CD4-positive, alpha-beta T cell treated with Interleukin-6 for 4 hours (primary cell): ENCODE data around the gene CYBA.
"Not testable (repeated sequence)": the region's sequence is repeated elsewhere in the genome, so short reads cannot be mapped to it uniquely, and the experiment has no call there.

Experiments
- DNase-seq: peaks from one replicate; pipeline ENCODE4 v3.0.0-alpha.2; 2020; ENCODE audit warnings: mixed read lengths

The CYBA gene

DNA sequence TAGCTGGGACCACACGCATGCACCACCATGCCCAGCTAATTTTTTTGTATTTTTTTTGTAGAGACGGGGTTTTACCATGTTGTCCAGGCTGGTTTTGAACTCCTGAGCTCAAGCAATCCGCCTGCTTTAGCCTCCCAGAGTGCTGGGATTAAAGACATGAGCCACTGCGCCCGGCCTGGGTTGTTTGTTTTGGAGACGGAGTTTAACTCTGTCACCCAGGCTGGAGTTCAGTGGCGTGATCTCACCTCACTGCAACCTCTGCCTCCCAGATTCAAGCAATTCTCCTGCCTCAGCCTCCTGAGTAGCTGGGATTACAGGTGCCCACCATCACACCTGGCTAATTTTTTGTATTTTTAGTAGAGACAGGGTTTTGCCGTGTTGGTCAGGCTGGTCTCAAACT is 41.4 kb downstream of the CYBA start:
- DNase-seq, result not testable (repeated sequence)

GRCh38 chr16:88608076-88608475 is 42.8 kb downstream of the CYBA start:
- DNase-seq, result no peak

- no peak for DNase-seq
Measured at GRCh38 chr16:88606148-88606757, 44.6 kb downstream of the CYBA start.

DNA sequence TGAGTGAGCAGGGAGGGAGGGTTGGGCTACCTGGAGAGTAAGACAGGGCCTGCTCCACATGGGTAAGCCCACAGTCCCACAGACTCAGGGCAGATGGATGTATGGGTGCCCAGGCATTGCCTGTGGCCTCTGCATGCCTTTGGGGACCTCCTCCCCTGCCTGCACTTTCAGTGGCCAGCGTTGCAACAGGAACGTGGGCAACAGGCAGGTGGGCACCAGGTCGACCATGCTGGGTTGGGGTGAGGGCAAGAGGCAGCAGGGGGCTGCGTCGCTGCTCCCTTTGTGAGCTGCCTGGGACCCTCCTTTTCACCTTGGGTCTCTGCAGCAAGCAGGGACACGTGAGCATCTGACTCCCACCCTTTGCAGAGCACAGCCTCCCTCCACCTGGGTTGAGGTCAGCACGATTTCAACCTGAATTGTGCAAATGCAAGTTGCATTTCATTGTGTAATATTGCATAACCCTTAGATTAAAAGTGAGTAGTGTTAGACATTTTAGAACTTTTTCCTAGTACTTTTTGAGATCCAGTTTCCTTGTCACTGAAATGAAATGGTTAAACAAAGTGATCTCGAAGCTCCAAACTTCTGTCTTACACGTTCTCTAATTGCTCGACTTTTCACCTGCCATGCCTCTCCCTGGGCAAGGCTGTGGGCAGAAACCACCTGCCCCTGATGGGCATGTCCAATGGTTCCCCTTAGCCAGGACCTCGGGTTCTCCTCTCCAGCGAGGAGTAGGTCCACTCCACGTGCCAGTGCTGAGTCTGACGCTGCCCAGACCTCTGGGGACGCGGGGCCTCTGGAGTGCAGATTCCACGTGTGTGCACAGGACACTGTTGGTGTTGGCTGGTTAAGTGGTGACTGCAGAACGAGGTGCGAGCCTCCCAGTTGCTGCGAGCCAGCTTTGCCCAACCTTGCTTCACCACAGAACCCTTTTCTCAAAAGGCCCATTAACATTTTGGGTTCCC is 45.4 kb downstream of the CYBA start:
- no peak for DNase-seq

DNA sequence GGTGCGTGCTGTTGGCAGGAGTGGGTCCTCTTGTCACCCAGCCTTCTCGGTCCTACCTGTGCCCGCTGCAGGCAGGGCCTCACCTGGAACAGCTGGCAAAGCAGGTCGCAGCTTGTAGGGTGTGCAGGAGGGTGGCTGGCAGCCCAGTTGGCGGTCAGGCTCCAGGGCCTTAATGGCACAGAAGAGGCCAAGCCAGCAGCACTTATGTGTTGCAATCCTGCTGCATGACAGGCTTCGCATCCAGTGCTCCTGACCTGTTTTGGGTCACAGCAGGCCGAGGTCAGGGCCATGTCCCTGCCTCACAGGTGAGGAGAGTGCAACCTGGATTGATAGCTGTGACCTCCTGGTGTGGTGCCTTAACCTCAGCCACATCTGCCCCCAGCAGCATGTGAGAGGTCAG is 48.8 kb downstream of the CYBA start:
- no peak for DNase-seq

DNA sequence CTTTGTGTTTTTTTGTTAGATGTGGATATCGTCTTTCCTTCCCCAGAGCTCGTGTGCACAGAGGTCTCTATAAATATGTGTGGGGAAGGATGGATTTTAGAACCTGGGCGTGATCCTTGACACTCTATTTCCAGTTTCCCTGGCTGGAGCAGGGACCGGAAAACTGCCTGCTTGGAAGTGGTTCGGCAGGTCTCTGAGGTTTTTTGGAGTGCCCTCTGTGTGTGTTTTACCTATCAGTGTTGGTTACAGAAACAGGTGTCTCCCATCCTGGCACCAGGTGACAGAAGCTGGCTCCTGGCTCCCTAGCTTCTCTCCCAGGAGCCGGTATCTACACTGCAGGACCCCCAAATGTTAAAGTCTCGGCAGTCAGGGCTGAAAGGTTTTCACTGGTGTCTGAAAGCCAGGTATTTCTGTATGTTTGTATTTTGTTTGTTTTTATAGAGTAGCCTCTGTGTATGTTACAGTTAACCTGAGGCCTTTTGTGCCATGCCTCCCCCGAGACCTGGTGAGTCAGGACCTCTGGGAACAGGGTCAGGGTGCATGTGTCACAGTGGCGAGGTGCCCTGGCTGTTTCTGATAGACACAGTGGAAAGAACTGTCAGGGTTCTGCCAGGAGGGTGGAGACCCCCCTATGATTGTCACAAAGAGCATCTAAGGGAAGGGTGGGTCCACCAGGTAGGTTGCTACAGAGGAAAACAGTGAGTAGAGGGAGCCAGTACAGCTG is 49.4 kb downstream of the CYBA start:
- no peak for DNase-seq

DNA sequence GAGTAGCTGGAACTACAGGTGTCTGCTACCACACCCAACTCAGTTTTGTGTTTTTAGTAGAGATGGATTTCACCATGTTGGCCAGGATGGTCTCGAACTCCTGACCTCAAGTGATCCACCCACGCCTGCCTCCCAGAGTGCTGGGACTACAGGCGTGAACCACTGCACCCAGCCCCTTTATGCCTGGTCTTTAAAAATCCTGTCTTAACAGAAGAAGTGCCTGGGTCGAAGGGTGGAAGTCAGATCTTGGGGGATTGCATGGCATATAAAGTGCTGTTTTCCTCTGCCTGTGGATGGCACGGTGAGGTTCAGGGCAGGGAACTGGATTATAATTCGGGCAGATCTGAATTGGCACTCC is 50.3 kb downstream of the CYBA start:
- DNase-seq, result no peak

- no peak for DNase-seq
Measured at GRCh38 chr16:88599825-88600538, 50.9 kb downstream of the CYBA start.

- DNase-seq, result no peak
Measured at GRCh38 chr16:88599092-88599733, 51.6 kb downstream of the CYBA start.

DNA sequence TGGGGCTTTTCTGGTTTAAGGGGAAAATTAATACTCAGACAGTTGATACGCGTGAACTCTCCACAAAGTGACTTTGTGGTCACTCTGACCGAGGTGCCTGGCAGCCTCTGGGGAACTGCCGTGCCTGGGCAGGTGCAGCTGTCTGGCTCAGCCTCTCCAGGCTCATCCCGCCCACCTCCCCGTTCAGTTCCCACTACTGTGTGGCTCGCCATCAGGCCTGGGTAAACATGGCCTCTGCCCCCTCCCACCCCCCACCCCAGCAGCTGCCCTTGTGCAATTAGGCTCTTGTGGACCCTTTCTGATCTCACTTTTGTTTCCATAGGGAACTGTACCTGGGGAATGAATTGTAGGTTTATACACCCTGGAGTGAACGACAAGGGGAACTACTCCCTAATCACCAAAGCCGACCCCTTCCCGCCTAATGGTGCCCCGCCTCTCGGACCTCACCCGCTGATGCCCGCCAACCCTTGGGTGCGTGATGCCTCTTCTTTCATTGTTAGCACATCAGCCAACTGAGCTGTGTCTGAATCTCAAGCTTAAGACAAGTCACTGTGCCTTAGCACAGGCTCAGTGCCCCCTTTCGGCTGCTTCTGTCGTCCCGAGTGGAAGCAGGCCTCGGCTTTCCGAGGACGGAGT is 52.9 kb downstream of the CYBA start:
- no peak for DNase-seq

DNA sequence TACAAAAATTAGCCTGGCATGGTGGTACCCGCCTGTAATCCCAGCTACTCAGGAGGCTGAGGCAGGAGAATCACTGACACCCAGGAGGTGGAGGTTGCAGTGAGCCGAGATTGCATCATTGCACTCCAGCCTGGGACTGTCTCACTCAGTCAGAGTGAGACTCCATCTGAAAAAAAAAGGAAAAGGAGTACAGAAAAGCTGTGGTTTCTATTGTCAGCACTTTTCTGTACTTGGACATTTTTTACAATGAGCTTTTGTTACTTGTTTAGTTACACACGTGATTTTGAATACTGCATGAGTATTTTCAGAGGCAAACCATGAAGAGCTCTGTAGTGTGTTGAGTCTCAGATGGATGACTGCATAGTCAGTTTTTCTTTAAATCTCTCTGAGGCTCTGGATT is 54.4 kb downstream of the CYBA start:
- no peak for DNase-seq

DNA sequence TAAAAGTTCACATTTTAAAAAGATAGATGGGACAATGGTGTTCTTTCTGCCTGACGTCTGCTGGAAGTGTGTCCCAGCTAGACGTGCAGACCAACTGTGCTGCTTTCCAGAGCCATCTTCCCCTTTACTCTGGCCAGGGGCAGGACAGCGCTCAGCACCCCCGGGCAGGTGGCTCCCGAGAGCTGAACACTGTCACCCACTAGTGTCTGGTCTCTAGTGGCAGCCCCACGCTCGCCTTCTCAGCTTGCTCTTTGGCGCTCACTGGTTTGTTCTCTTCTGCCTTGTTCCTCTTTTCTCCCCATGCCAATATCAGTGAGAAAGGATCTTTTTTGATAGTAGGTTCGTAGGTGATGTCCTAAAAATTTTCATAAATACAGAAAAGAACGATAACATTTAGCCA is 54.9 kb downstream of the CYBA start:
- no peak for DNase-seq

DNA sequence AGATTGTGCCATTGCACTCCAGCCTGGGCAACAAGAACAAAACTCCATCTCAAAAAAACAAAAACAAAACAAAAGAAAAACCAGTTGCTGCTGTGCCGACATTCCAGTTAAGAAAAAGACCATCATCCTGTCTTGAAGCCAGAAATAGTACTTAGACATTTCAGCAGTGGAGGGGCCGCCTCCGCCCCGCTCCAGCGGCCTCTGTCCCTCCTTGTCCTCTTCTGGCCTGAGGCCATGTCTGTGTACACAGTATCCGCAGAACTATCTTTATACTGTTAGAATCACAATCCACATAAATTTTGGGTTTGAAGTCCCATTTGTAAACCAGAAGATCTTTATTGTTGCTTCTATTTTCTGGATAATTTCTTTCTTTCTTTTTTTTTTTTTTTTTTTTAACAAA is 55.8 kb downstream of the CYBA start:
- DNase-seq, result no peak

DNA sequence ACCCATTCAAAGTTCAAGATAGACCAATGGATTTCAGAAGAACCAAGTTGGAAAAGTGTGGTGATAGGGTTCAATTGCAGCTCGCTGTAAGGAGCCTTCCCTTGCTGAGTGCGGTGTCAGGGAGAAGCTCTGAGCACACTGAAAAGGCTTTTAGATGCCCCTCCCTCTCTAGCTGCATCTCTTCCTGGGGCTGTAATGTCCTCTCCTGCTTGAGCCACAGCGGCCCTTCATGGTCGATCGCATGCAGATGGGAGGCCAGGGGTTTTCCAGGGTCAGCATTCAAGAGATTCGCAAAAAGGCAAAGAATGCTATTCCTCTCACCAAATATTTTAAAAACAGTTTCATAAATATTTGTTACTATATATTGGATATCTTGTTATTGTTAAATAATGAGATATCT is 56.9 kb downstream of the CYBA start:
- no peak for DNase-seq

- no peak for DNase-seq
Measured at GRCh38 chr16:88593489-88593888, 57.4 kb downstream of the CYBA start.
